Heart right ventricle (tissue), 16 donors: Measurements from ENCODE around the gene SLC22A16. TPM values are rescaled to one million over a fixed set of nuclear protein-coding genes. Genes with fewer than 3 reads are reported as not detected.
"Not testable (repeated sequence)": the region's sequence is repeated elsewhere in the genome, so short reads cannot be mapped to it uniquely, and the experiment has no call there.

ENCODE experiments used
- ATAC-seq, 8 donors: fragments of 200-7000 bp; cut with Tn5 transposase; one replicate each; pipeline ENCODE4 v1.9.1; 2020; ENCODE audit warnings: mild to moderate bottlenecking in 8 of 8, moderate library complexity in 8 of 8, moderate number of reproducible peaks in 1 of 8
- DNase-seq, 2 donors: peaks; one replicate each; pipeline ENCODE4 v3.0.0-alpha.2; 2020
- H3K27ac ChIP-seq, 10 donors: fragments of 200-600 bp; sonication (generic) in 2 of 10; one replicate each; pipeline versions ENCODE4 v1.5.0 to v1.8.0; 2020 to 2022; ENCODE audit warnings: mild to moderate bottlenecking in 3 of 10
- H3K27me3 ChIP-seq, 7 donors: fragments of 200-600 bp; one replicate each; pipeline ENCODE4 v1.8.0; 2021 to 2022; ENCODE audit warnings: mild to moderate bottlenecking in 2 of 7
- H3K36me3 ChIP-seq, 9 donors: fragments of 200-600 bp; sonication (generic) in 1 of 9; one replicate each; pipeline versions ENCODE4 v1.5.0 to v1.8.0; 2020 to 2022; ENCODE audit warnings: mild to moderate bottlenecking in 2 of 9
- H3K4me1 ChIP-seq, 9 donors: fragments of 200-600 bp; sonication (generic) in 1 of 9; one replicate each; pipeline versions ENCODE4 v1.5.0 to v1.8.0; 2020 to 2022; ENCODE audit warnings: mild to moderate bottlenecking in 4 of 9
- H3K4me3 ChIP-seq, 10 donors: fragments of 200-600 bp; sonication (generic) in 2 of 10; one replicate each; pipeline versions ENCODE4 v1.5.0 to v1.8.0; 2020 to 2022; ENCODE audit warnings: mild to moderate bottlenecking in 7 of 10, moderate library complexity in 2 of 10
- H3K9me3 ChIP-seq, 11 donors: fragments of 200-600 bp in 10 of 11; sonication (generic) in 2 of 11; one replicate each; pipeline versions ENCODE4 v1.5.0 to v1.8.0; 2013 to 2022; ENCODE audit warnings: mild to moderate bottlenecking in 2 of 11, control low read depth in 1 of 11, moderate library complexity in 1 of 11
- CTCF ChIP-seq, 9 donors: fragments of 200-600 bp; sonication (generic) in 2 of 9; IDR thresholded peaks; one replicate each; pipeline versions ENCODE4 v1.5.0 to v1.8.0; 2021 to 2022; ENCODE audit warnings: antibody characterized with exemption in 9 of 9, mild to moderate bottlenecking in 5 of 9, moderate library complexity in 1 of 9
- WGBS, 2 donors: extraction: QIAGEN DNeasy Blood & Tissue Kit; methylation state at CpG; one replicate each; pipeline ENCODE4 v1.1.7; 2013; ENCODE audit warnings: inconsistent platforms in 1 of 2; 5-methylcytosine and 5-hydroxymethylcytosine counted together
- intact Hi-C, 10 donors: fragments of 100-400 bp; cut with DNase I; formaldehyde crosslinking; loops; one replicate each; pipeline versions ENCODE4 v1.11.1 to v1.14.2; 2022
- polyA plus RNA-seq, 2 donors: library from polyadenylated mRNA; stranded (reverse); fragments of 200-250 nt; gene quantifications; one replicate each; pipeline ENCODE4 v1.2.3, GENCODE V29; 2013
- total RNA-seq, 10 donors: library from RNA; stranded (reverse); fragmentation: NEBNext Ultra II Directional in 3 of 10; extraction: Animal tissue kit (Norgen Biotek cat#: 25700) in 3 of 10; gene quantifications; one replicate each; pipeline versions ENCODE4 v1.2.1 to v1.2.4, GENCODE V29; 2021 to 2023
- donor health status: Arrhythmogenic right ventricular cardiomyopathy.
- donor health status: ischemic (EF 13 %, LVEDD 7.1; RV severe dilation, severe dysfunction).
- donor health status: healthy with polysubstance abuse.
- donor health status: DM: no; HTN: yes; CAD: no.
- donor health status: DM: no; HTN: no; CAD: no.
- donor health status: ischemic (EF 25% LVEDD 6.9; RV normal size, moderate dysfunction).
- donor health status: ischemic (EF 25% LVEDD 5.7; RV mildly dilated, moderate dysfunction).
- donor health status: healthy.
- donor health status: DM: yes; HTN: yes; CAD: no.
- donor health status: Ischemic cardiomyopathy.
- donor health status: ischemic (EF 35%, LVEDD 5.7; RV mildly dilated, moderate dysfunction).
- donor health status: nonischemic (EF 11% LVEDD 7.7; RV severe dilation, severe dysfunction).
- donor health status: DM: yes; HTN: yes; CAD: no.
- donor health status: PGD.
- donor health status: ischemic (EF 29% LVEDD 5.4; RV normal size, mild dysfunction).
- donor health status: nonischemic (EF 23%, LVEDD 6.1; RV moderate dilation, normal function).

SLC22A16 gene
- total and polyA plus RNA-seq, 12 donors, result 0.09 to 1.9 (median 0.53) TPM; not detected in 9

GRCh38 chr6:110457567-110458175 is 18.7 kb downstream of the SLC22A16 start:
- H3K4me3 ChIP-seq, H3K27me3 ChIP-seq, intact Hi-C loops, H3K4me1 ChIP-seq, ATAC-seq, H3K27ac ChIP-seq, H3K36me3 ChIP-seq: not testable (repeated sequence)
- peak in 1 of 2 donors; percentile 19 for DNase-seq
- TF ChIP-seq CTCF (IDR thresholded peaks at IDR 0.05), result peak in 6 of 9 donors; percentile 24 to 63 (median 34)
- WGBS, 2 donors, result 74 to 85% methylated on average over 8 of the region's 8 CpGs
- H3K9me3 ChIP-seq, result peaks cover 0 to 22% (median 6%) of the 10 kb centered on the region in 11 donors

GRCh38 chr6:110456694-110457093 is 19.7 kb downstream of the SLC22A16 start:
- Histone ChIP-seq H3K9me3 (peaks cover 0 to 13% (median 2%) of the 10 kb centered on the region in 11 donors), H3K4me1 (no peaks in the 10 kb centered on the region), H3K27ac (no peak overlapping the region), H3K27me3 (no peaks in the 10 kb centered on the region), H3K4me3 (no peak overlapping the region), H3K36me3 (no peaks in the 10 kb centered on the region)
- 87 to 89% methylated on average over 3 of the region's 3 CpGs for WGBS, 2 donors
- intact Hi-C loops, result no loop called here
- no peak for ATAC-seq
- DNase-seq, result no peak
- no peak for TF ChIP-seq CTCF (IDR thresholded peaks at IDR 0.05)

GRCh38 chr6:110449541-110449895 is 26.9 kb downstream of the SLC22A16 start:
- Histone ChIP-seq H3K27ac (no peak overlapping the region), H3K9me3 (no peaks in the 10 kb centered on the region), H3K4me1 (peaks cover 0 to 4% (median 0%) of the 10 kb centered on the region in 9 donors), H3K4me3 (no peak overlapping the region), H3K36me3 (no peaks in the 10 kb centered on the region), H3K27me3 (peaks cover 0 to 4% (median 0%) of the 10 kb centered on the region in 7 donors)
- no peak for ATAC-seq
- WGBS, 2 donors, result 62 to 67% methylated on average over 4 of the region's 4 CpGs
- DNase-seq, result no peak
- intact Hi-C loops, result no loop called here
- TF ChIP-seq CTCF (IDR thresholded peaks at IDR 0.05), result no peak

GRCh38 chr6:110448846-110449540 is 27.4 kb downstream of the SLC22A16 start:
- no peak overlapping the region for H3K4me3 ChIP-seq
- no peak for TF ChIP-seq CTCF (IDR thresholded peaks at IDR 0.05)
- peaks cover 0 to 4% (median 0%) of the 10 kb centered on the region in 7 donors for H3K27me3 ChIP-seq
- WGBS, 2 donors, result 44 to 58% methylated on average over 4 of the region's 4 CpGs
- intact Hi-C loops, result no loop called here
- H3K4me1 ChIP-seq, result peaks cover 0 to 4% (median 0%) of the 10 kb centered on the region in 9 donors
- DNase-seq, result no peak
- no peak for ATAC-seq
- no peaks in the 10 kb centered on the region for H3K36me3 ChIP-seq
- no peaks in the 10 kb centered on the region for H3K9me3 ChIP-seq
- H3K27ac ChIP-seq, result no peak overlapping the region
